Epithelial cell of proximal tubule (primary cell): Measurements from ENCODE around the gene PIWIL4. TPM values are rescaled to one million over a fixed set of nuclear protein-coding genes. Genes with fewer than 3 reads are reported as not detected.
"Not testable (repeated sequence)": the region's sequence is repeated elsewhere in the genome, so short reads cannot be mapped to it uniquely, and the experiment has no call there.

Experiments
- DNase-seq: peaks from one replicate; pipeline ENCODE4 v3.0.0-alpha.2; 2011; ENCODE audit warnings: low read depth
- H3K4me3 ChIP-seq: 2 replicates; pipeline ENCODE4 v1.5.1; 2011; ENCODE audit warnings: low read depth, mild to moderate bottlenecking, low read length
- total RNA-seq: library from RNA; depleted of rRNA; stranded (reverse); fragments of >200 nt; gene quantifications from 2 replicates; pipeline ENCODE4 v1.2.3, GENCODE V29; 2015
- TF ChIP-seq, protein P1 (sequence below): conservative IDR thresholded peaks from 2 replicates; pipeline ENCODE4 v1.5.1; 2012; ENCODE audit warnings: low read depth, mild to moderate bottlenecking, low read length

Gene PIWIL4
- total RNA-seq, 1 donor from 2014 or later, result 1.2 TPM

- DNase-seq, result no peak
- no peak overlapping the region for H3K4me3 ChIP-seq
- TF ChIP-seq, protein P1, sequence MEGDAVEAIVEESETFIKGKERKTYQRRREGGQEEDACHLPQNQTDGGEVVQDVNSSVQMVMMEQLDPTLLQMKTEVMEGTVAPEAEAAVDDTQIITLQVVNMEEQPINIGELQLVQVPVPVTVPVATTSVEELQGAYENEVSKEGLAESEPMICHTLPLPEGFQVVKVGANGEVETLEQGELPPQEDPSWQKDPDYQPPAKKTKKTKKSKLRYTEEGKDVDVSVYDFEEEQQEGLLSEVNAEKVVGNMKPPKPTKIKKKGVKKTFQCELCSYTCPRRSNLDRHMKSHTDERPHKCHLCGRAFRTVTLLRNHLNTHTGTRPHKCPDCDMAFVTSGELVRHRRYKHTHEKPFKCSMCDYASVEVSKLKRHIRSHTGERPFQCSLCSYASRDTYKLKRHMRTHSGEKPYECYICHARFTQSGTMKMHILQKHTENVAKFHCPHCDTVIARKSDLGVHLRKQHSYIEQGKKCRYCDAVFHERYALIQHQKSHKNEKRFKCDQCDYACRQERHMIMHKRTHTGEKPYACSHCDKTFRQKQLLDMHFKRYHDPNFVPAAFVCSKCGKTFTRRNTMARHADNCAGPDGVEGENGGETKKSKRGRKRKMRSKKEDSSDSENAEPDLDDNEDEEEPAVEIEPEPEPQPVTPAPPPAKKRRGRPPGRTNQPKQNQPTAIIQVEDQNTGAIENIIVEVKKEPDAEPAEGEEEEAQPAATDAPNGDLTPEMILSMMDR, result no peak
Measured at GRCh38 chr11:94568717-94569116, 1.5 kb downstream of the PIWIL4 start.

GRCh38 chr11:94572975-94573374, 5.8 kb downstream of the PIWIL4 start:
- DNase-seq, H3K4me3 ChIP-seq: not testable (repeated sequence)

DNA sequence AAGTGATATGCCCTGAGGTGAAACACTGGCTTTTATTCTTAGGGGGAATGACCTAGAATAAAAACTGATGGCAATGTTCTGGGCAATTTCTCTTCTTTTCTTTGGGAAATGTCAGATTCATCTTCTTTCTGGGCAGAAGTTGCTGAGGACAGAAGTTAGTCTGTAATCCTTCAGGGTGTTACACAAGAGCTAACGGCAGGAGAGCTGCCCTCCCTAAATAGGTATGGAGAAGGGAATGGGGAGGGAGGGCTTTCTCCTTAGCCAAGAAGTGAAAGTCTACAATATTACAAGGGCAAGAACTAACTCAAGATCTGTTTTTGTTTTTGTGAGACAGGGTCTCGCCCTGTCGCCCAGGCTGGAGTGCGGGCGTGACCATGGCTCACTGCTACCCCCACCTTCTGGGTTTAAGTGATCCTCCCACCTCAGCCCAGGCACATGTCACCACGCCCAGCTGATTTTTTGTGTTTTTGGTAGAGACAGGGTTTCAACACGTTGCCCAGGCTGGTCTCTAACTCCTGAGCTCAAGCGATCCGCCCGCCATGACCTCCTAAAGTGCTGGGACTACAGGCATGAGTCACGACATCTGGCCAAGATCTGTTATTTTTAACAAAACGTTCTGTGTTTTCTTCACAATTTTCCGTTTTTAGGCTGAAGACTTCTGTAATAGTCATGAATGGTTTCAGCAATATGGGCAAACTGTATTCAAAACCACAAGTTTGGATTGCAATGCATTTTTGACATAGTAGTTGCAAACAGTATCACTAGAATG, 7.2 kb downstream of the PIWIL4 start:
- TF ChIP-seq, protein P1, result no peak
- no peak for DNase-seq
- H3K4me3 ChIP-seq, result no peak overlapping the region

DNA sequence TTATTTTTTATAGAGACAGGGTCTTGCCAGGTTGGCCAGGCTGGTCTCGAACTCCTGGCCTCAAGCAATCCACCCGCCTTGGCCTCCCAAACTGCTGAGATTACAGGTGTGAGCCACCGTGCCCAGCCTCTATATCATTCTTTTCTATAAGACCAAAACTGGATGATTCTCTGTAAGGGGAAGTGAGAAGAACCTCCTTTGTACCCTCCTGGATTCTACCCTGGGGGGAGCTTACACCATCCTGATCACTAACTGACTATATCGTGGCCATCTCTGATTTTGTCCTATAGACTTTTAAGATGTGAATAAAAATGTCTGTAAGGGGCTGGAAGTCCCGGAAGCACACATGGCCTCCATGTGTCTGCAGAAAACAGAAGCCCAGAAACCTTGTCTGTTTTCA, 9.1 kb downstream of the PIWIL4 start:
- H3K4me3 ChIP-seq, result no peak overlapping the region
- TF ChIP-seq, protein P1, result no peak
- DNase-seq, result no peak

DNA sequence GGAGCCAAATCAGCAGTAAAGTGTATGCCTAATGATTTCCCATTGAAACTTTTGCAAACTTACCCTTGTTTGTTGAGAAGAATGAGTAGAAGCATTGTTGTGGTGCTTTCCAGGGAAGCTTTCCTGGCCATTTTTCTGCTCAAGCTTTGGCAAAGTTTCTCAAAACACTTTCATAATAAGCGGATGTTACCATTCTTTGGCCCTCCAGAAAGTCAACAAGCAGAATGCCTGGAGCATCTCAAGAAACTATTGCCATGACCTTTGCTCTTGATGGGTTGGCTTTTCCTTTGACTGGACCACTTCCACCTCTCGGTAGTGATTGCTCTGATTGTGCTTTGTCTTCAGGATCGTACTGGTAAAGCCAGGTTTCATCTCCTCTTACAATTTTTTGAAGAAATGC, 10.7 kb downstream of the PIWIL4 start:
- no peak overlapping the region for H3K4me3 ChIP-seq
- TF ChIP-seq, protein P1, result no peak
- no peak for DNase-seq

- H3K4me3 ChIP-seq, result no peak overlapping the region
- no peak for DNase-seq
- TF ChIP-seq, protein P1, result no peak
Measured at GRCh38 chr11:94581926-94582325, 14.8 kb downstream of the PIWIL4 start.

DNA sequence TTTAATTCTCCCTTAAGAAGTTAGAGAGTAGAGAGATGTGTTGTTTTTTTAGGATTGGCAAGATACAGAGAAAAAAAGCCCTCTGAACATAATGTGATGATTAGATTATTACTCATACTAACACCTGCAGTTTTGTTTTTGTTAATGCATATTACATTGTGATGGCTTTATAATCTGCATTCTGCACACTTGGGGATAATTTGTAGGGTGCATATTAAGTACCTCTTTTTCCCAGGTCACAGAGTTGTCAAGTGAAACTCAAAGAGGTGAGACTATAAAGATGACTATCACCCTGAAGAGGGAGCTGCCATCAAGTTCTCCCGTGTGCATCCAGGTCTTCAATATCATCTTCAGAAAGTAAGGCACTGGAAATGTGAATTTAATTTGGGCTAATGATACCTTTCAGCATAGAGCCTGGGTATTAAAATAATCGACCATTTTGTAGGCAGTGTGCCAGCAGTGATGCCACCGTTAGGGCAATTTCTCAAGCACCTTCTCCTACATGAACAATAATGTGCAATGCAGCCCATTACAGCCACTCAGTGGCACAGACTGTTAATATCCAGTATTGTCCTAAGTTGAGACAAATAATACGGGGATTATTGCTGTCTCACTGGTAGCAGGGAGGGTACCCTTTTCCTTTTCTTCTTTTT, 16.2 kb downstream of the PIWIL4 start:
- TF ChIP-seq, protein P1, result no peak
- no peak overlapping the region for H3K4me3 ChIP-seq
- DNase-seq, result no peak
